SU-DHL-6 (cell line): ENCODE measurements around the gene MBP.

Experiments used
- H2AFZ ChIP-seq: fragments of 200-600 bp; sonication (generic); 2 replicates; pipeline ENCODE4 v1.6.1; 2014; ENCODE audit warnings: low read depth, mild to moderate bottlenecking, moderate library complexity, mixed read lengths, antibody characterized with exemption, low read length; ENCODE audit not compliant: severe bottlenecking
- H3F3A ChIP-seq: fragments of 200-600 bp; shearing (Covaris generic); 2 replicates; pipeline ENCODE4 v1.6.0; 2016; ENCODE audit warnings: antibody characterized with exemption, mild to moderate bottlenecking; ENCODE audit not compliant: insufficient read depth
- H3K27ac ChIP-seq: fragments of 200-600 bp; sonication (generic); 2 replicates; pipeline ENCODE4 v1.5.1; 2016; ENCODE audit warnings: low read depth, mild to moderate bottlenecking, low read length, moderate library complexity, mixed read lengths
- H3K27me3 ChIP-seq: fragments of 200-600 bp; sonication (generic), shearing (Covaris generic); 2 replicates; pipeline ENCODE4 v1.6.0; 2014; ENCODE audit warnings: mild to moderate bottlenecking, low read length
- H3K36me3 ChIP-seq: fragments of 200-600 bp; sonication (generic); 2 replicates; pipeline ENCODE4 v1.6.1; 2014; ENCODE audit warnings: mild to moderate bottlenecking, low read length, mixed read lengths
- H3K4me2 ChIP-seq: fragments of 300-600, 200-600 bp; shearing (Covaris generic), sonication (generic); 2 replicates; pipeline ENCODE4 v1.6.0; 2014; ENCODE audit warnings: low read length, low read depth, mild to moderate bottlenecking; ENCODE audit not compliant: poor library complexity, severe bottlenecking
- H3K4me3 ChIP-seq: fragments of 200-600 bp; sonication (generic); 2 replicates; pipeline ENCODE4 v1.5.1; 2014; ENCODE audit warnings: antibody characterized with exemption, low read length, mild to moderate bottlenecking, mixed read lengths; ENCODE audit not compliant: insufficient read depth, poor library complexity, severe bottlenecking
- H3K79me2 ChIP-seq: fragments of 200-600 bp; sonication (generic); 2 replicates; pipeline ENCODE4 v1.6.1; 2014; ENCODE audit warnings: mild to moderate bottlenecking, low read length, moderate library complexity; ENCODE audit not compliant: insufficient read depth
- H3K9ac ChIP-seq: fragments of 200-600 bp; sonication (generic); 2 replicates; pipeline ENCODE4 v1.7.0; 2014; ENCODE audit warnings: mild to moderate bottlenecking, low read length
- H3K9me2 ChIP-seq: fragments of 200-600 bp; sonication (generic); replicated peaks from 2 replicates; pipeline ENCODE4 v1.6.1; 2014; ENCODE audit warnings: low read length; ENCODE audit not compliant: insufficient read depth
- H3K9me3 ChIP-seq: fragments of 200-600 bp; sonication (generic); 2 replicates; pipeline ENCODE4 v1.6.1; 2014; ENCODE audit warnings: low read length, mixed read lengths; ENCODE audit not compliant: insufficient read depth
- H4K20me1 ChIP-seq: fragments of 200-600 bp; sonication (generic); 2 replicates; pipeline ENCODE4 v1.6.1; 2014; ENCODE audit warnings: low read depth, mild to moderate bottlenecking, antibody characterized with exemption, low read length, moderate library complexity, mixed read lengths
- EZH2phosphoT487 ChIP-seq: fragments of 200-600 bp; sonication (generic), shearing (Covaris generic); conservative IDR thresholded peaks from 2 replicates; pipeline ENCODE4 v1.6.1; 2018; ENCODE audit warnings: mild to moderate bottlenecking, antibody characterized with exemption, low read length, moderate library complexity, mixed read lengths
- TF ChIP-seq, protein P1 (sequence below): fragments of 200-600 bp; sonication (generic); IDR thresholded peaks from one replicate; pipeline ENCODE4 v1.5.1; 2017; ENCODE audit warnings: antibody characterized with exemption, mild to moderate bottlenecking, low read length, moderate library complexity; ENCODE audit not compliant: insufficient read depth, poor library complexity, severe bottlenecking

MBP gene

DNA sequence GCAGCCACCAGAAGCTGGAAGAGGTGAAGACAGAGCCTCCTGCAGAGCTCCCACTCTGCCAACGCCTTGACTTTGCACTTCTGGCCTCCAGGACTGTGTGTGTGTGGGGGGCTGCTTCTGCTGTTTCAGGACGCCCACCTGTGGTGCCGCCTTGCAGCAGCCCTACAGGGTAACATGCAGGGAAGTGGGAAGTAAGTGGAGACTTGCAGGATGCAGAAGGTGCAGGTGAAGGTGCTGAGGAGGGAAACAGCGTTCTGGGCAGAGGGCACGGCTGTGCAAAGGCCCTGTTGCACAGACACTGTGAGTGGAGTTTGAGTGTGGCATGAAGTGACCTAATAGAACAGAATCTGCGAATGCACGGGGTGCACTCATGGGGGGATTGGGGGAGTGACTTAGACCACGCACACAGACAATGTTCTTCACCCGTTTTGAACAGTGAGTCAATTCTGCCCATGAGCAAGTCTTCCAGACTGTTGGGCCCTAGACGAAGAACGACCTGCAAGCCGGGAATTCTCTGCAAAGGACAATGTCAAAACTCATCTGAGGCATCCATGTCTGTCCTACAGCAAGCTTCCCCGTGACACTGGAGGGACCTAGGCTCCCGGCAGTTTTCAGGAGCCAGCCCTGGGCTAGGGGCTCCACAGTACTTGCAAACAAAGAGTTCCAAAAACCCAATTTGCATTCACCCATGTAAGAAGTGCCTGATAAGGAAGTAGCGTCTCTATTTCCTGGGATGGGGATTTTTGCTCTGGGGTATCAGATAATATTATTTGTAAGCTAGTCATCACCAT is 19.0 kb downstream of the MBP start:
- no peak overlapping the region for H3K4me3 ChIP-seq
- H3K9me2 ChIP-seq = no peaks in the 10 kb centered on the region
- 0 out of 2 replicates have a peak, but pooled peaks cover 4% of the 10 kb centered on the region for H3K36me3 ChIP-seq
- H3K27ac ChIP-seq = no peak overlapping the region
- no peaks in the 10 kb centered on the region; the same call in 1 of the 2 replicates for H4K20me1 ChIP-seq
- TF ChIP-seq EZH2phosphoT487 = no peak
- TF ChIP-seq, protein P1, sequence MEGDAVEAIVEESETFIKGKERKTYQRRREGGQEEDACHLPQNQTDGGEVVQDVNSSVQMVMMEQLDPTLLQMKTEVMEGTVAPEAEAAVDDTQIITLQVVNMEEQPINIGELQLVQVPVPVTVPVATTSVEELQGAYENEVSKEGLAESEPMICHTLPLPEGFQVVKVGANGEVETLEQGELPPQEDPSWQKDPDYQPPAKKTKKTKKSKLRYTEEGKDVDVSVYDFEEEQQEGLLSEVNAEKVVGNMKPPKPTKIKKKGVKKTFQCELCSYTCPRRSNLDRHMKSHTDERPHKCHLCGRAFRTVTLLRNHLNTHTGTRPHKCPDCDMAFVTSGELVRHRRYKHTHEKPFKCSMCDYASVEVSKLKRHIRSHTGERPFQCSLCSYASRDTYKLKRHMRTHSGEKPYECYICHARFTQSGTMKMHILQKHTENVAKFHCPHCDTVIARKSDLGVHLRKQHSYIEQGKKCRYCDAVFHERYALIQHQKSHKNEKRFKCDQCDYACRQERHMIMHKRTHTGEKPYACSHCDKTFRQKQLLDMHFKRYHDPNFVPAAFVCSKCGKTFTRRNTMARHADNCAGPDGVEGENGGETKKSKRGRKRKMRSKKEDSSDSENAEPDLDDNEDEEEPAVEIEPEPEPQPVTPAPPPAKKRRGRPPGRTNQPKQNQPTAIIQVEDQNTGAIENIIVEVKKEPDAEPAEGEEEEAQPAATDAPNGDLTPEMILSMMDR = no peak
- no peak overlapping the region for H2AFZ ChIP-seq
- peaks cover 90% of the 10 kb centered on the region for H3K79me2 ChIP-seq
- H3F3A ChIP-seq = no peaks in the 10 kb centered on the region
- no peaks in the 10 kb centered on the region for H3K27me3 ChIP-seq
- H3K9me3 ChIP-seq = no peaks in the 10 kb centered on the region
- H3K4me2 ChIP-seq = no peak overlapping the region
- no peak overlapping the region for H3K9ac ChIP-seq

DNA sequence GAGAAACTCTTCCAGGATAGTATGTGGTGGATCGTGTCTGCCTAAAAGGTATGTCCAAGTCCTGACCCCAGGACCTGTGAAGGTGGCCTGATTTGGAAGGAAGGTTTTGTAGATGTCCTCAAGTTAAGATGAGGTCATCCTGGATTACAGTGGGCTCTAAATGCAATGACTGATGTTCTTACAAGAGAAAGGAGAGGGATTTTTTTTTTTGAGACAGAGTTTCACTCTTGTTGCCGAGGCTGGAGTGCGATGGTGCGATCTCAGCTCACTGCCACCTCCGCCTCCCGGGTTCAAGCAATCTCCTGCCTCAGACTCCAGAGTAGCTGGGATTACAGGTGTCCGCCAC is 19.9 kb downstream of the MBP start:
- Histone ChIP-seq H3K4me3 (no peak overlapping the region), H3K27ac (no peak overlapping the region), H4K20me1 (no peaks in the 10 kb centered on the region; the same call in 1 of the 2 replicates), H2AFZ (no peak overlapping the region), H3K4me2 (no peak overlapping the region), H3K36me3 (0 out of 2 replicates have a peak, but pooled peaks cover 4% of the 10 kb centered on the region), H3F3A (no peaks in the 10 kb centered on the region), H3K9me3 (no peaks in the 10 kb centered on the region), H3K9me2 (no peaks in the 10 kb centered on the region), H3K79me2 (peaks cover 94% of the 10 kb centered on the region), H3K27me3 (no peaks in the 10 kb centered on the region), H3K9ac (no peak overlapping the region)
- no peak for TF ChIP-seq EZH2phosphoT487
- TF ChIP-seq, protein P1 = no peak

DNA sequence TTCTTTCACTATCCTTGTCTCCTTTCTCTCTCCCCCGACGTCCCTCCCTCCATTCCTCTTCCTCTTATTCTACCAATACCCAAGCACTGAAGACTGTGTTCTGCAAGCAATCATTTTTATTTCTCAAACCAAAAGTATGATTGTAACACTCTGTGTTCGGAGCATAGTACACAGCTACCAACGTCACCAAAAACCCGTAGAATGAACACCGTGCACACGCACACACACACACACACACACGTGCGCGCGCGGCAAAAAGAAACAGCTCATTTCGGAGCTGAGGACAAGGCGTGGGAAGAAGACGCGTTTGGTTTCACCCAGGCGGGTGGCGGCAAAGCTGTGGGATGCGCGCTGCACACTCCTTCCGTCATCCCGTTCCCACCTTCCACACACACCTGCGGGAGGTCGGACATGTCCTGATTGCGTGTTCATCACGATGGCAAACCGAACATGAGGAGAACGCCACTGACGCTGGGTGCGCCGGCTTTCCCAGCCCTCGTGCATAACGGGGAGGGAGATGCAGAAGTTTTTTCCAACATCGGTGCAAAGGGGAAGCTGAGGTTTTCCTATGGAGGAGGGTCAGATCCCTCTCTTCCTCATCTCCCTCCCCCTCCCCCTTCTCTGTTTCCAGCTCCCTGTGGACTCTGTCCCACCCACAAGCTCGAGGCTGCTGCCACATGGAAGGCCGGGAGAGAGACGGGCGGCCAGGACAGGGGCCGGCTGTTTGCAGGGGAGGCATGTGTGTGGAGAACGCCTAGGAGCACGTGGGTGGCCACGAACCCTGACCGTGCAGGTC is 20.4 kb downstream of the MBP start:
- Histone ChIP-seq H3K9me2 (no peaks in the 10 kb centered on the region), H3K36me3 (0 out of 2 replicates have a peak, but pooled peaks cover 4% of the 10 kb centered on the region), H3K27me3 (no peaks in the 10 kb centered on the region), H3F3A (no peaks in the 10 kb centered on the region), H3K9me3 (no peaks in the 10 kb centered on the region), H3K4me2 (no peak overlapping the region), H2AFZ (no peak overlapping the region), H3K79me2 (peaks cover 95% of the 10 kb centered on the region), H3K9ac (no peak overlapping the region), H4K20me1 (no peaks in the 10 kb centered on the region; the same call in 1 of the 2 replicates), H3K4me3 (no peak overlapping the region), H3K27ac (no peak overlapping the region)
- TF ChIP-seq, protein P1 = no peak
- TF ChIP-seq EZH2phosphoT487 = no peak
